ENCODE results near the gene CD160. TPM values are rescaled to one million over a fixed set of nuclear protein-coding genes. Genes with fewer than 3 reads are reported as not detected.

CD160 gene
- total RNA-seq, 2 donors from 2014 or later, result 0.29 TPM; not detected in 1

DNA sequence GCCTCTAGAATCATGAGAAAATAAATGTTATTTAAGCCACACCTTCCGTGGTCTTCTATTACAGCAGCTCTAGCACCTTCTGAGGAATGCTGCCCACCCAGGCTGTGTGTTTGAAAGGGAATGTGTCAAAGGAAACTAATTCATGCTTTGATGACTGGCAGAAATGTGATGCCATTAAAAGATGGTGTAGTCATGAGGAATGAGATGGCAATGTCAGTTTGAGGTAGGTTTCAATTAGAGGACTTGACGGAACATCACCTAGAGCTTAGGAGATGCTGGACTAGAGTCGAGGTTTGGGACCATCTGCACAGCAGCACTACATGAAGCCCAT, 22.7 kb upstream of the CD160 start:
- no peaks in the 10 kb centered on the region for H3K4me1 Mint-ChIP-seq (ENCODE audit: low read depth)
- no peak overlapping the region for H3K27ac Mint-ChIP-seq
- DNase-seq (no peak), ATAC-seq (replicated peaks in 1 of 2) (no peak)
- H3K4me3 Mint-ChIP-seq, result no peak overlapping the region
- H3K27me3 Mint-ChIP-seq (ENCODE audit: low read depth), result no peaks in the 10 kb centered on the region
- H3K36me3 Mint-ChIP-seq (ENCODE audit: insufficient read depth in 2 of 2), result no peaks in the 10 kb centered on the region
- no peaks in the 10 kb centered on the region for H3K9me3 Mint-ChIP-seq

DNA sequence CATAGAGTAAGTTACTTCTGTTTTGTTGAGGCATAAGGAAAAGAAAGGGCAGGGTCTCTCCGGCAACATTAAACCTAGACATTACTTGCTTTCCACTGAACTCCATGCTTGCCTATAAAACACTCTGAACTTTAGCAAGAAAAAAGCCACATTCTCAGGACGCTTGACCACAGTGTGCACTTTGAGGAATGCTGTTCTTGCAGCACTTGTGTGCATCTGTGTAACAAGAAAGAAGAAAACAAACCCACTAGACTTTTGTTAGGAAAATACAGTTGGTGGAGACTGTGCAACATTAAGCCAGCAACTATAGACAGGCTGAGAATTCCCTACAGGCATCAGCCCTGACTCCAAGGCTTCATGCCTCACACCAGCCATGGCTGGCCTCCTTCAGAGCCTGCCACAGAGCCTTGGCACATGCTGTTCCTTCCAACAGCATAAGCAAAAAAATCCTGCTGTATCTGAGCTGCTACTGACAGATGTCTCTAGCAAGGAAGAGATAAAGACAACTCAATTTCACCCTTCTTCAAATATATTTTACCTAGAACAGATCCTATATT, 17.9 kb upstream of the CD160 start:
- no peak for ATAC-seq (replicated peaks in 1 of 2)
- H3K36me3 Mint-ChIP-seq (ENCODE audit: insufficient read depth in 2 of 2), result no peaks in the 10 kb centered on the region
- no peaks in the 10 kb centered on the region for H3K27me3 Mint-ChIP-seq (ENCODE audit: low read depth)
- no peak overlapping the region for H3K27ac Mint-ChIP-seq
- no peaks in the 10 kb centered on the region for H3K4me1 Mint-ChIP-seq (ENCODE audit: low read depth)
- H3K4me3 Mint-ChIP-seq, result no peak overlapping the region
- no peaks in the 10 kb centered on the region for H3K9me3 Mint-ChIP-seq
- no peak for DNase-seq

DNA sequence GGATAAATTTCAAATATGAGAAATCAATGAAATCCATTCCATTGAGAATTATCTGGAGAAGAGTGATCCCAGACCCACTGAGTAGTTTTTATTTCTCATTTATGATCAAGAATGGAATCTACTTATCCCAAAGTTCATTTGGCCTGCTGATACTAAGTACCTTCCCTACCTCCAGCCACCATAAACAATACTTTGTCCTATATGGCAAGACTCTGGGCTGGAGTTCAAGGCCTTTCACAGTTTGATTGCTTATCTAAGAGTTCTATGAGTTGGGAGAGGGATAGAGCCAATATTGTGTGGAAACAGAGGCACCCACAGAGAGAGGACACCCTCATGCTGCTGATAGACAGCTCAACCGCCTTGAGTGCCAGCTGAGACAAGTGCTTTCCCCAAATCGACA, 17.2 kb upstream of the CD160 start:
- DNase-seq (no peak), ATAC-seq (replicated peaks in 1 of 2) (no peak)
- H3K27ac Mint-ChIP-seq, result no peak overlapping the region
- no peaks in the 10 kb centered on the region for H3K9me3 Mint-ChIP-seq
- no peaks in the 10 kb centered on the region for H3K27me3 Mint-ChIP-seq (ENCODE audit: low read depth)
- H3K4me3 Mint-ChIP-seq, result no peak overlapping the region
- H3K4me1 Mint-ChIP-seq (ENCODE audit: low read depth), result no peaks in the 10 kb centered on the region
- H3K36me3 Mint-ChIP-seq (ENCODE audit: insufficient read depth in 2 of 2), result no peaks in the 10 kb centered on the region

DNA sequence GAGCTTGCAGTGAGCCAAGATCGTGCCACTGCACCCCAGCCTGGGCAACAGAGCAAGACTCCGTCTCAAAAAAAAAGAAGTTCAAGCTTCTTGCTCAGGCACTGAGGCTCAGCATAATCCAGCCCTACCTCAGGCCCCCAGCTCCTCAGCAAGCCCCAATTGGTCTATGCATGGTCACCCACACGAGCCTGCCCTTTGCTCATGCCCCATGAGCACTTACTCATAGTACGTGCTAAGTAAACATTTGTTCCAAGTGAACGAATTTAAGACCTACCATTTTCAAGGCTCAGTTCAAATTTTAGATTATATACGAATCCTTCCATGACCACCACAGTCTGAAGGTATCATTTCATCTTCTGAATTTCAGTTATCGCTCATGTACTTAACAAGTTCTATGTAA, 16.5 kb upstream of the CD160 start:
- DNase-seq, result no peak
- no peak for ATAC-seq (replicated peaks in 1 of 2)
- Mint-ChIP-seq H3K4me3 (no peak overlapping the region), H3K9me3 (no peaks in the 10 kb centered on the region), H3K27me3 (ENCODE audit: low read depth) (no peaks in the 10 kb centered on the region), H3K4me1 (ENCODE audit: low read depth) (no peaks in the 10 kb centered on the region), H3K27ac (no peak overlapping the region), H3K36me3 (ENCODE audit: insufficient read depth in 2 of 2) (no peaks in the 10 kb centered on the region)

DNA sequence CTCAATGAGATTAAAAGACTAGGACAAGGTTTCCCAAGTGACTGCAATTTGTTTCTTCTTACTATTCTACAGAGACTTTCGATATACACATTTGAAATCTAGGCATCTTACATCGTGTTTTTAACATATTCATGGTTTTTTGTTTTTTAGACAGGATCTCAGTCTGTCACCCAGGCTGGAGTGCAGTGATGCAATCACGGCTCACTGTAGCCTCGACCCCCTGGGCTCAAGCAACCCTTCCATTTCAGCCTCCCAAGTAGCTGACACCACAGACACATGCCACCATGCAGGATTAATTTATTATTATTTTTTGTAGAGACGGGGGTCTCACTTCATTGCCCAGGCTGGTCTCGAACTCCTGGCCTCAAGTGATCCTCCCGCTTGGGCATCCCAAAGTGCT, 13.7 kb upstream of the CD160 start:
- Mint-ChIP-seq H3K4me1 (ENCODE audit: low read depth) (no peaks in the 10 kb centered on the region), H3K4me3 (no peak overlapping the region), H3K36me3 (ENCODE audit: insufficient read depth in 2 of 2) (no peaks in the 10 kb centered on the region), H3K9me3 (no peaks in the 10 kb centered on the region), H3K27me3 (ENCODE audit: low read depth) (no peaks in the 10 kb centered on the region), H3K27ac (no peak overlapping the region)
- DNase-seq (no peak), ATAC-seq (replicated peaks in 1 of 2) (no peak)

DNA sequence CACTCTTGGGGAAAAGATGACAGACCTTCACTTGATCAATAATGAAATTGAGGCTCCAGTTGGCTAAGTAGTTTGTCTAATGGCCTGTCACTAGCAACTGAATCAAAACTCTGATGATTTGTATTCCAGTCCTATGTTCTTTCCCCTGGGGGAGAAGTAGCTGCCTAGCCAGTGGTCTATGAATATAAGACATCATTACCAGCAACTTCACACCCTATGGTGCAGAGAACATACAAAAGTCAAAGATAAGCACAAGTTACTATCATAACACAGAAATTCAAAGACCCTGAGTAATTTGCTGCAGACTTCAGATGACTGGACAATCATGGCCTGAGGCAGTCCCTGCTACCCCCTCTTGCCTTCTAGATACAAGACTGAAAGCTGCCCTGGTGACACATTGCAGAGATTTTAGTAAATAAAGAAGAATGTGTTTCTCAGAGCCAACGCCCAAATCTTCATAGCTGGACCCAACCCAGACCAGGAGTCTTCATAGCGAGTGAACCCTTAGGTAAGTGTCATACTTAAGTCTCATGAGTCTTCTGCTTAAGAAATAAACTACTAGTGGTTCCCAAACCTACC, 13.1 kb upstream of the CD160 start:
- H3K27ac Mint-ChIP-seq, result no peak overlapping the region
- DNase-seq, result no peak
- H3K4me3 Mint-ChIP-seq, result no peak overlapping the region
- ATAC-seq (replicated peaks in 1 of 2), result no peak
- H3K36me3 Mint-ChIP-seq (ENCODE audit: insufficient read depth in 2 of 2), result no peaks in the 10 kb centered on the region
- H3K4me1 Mint-ChIP-seq (ENCODE audit: low read depth), result no peaks in the 10 kb centered on the region
- H3K9me3 Mint-ChIP-seq, result no peaks in the 10 kb centered on the region
- H3K27me3 Mint-ChIP-seq (ENCODE audit: low read depth), result no peaks in the 10 kb centered on the region

DNA sequence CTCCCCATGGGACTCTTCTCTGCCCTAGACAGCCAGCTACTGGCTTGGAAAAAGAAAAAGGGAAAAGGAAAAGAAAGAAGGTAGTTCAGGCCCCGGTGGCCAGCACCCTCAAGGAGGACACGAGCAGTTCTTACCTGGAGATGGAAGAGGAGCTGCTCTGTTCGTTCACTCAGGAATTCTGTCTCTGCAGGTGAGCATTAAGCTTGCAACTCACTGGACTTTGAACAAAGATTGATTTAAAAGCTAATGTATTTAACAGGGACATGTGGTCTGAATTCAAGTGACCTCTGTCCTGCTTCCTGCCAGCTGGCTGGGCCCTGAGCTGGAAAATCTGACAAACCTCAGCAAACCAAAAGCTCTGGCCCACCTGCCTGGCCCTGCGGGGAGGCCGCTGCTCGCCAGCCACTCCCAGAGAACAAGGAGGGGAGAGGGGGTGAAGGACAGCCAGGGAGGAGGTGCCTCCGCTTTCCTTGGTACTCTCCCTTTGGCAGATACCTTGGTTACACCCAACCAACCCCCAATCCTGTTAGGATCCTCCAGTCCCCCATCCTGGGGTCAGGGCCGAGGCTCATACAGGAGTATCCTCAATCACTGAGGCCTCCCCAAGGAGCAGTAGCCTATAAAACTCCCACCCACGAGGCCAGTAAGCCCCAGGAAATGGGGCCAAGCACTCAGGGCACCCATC, 12.0 kb upstream of the CD160 start, which contains the start of gene PDZK1:
Gene PDZK1 (minus strand): TSS at position 186 of the 685 bp plus-strand sequence. CDS start 19,347 bp downstream, outside the sequence.
- DNase-seq (no peak), ATAC-seq (replicated peaks in 1 of 2) (no peak)
- H3K27ac Mint-ChIP-seq, result no peak within 1 kb of the TSS
- H3K4me1 Mint-ChIP-seq (ENCODE audit: low read depth), result no peaks in the 10 kb centered on the region
- H3K4me3 Mint-ChIP-seq, result no peak within 1 kb of the TSS
- H3K36me3 Mint-ChIP-seq (ENCODE audit: insufficient read depth in 2 of 2), result no peaks in the 10 kb centered on the region
- H3K27me3 Mint-ChIP-seq (ENCODE audit: low read depth), result no peaks in the 10 kb centered on the region
- H3K9me3 Mint-ChIP-seq, result no peaks in the 10 kb centered on the region

DNA sequence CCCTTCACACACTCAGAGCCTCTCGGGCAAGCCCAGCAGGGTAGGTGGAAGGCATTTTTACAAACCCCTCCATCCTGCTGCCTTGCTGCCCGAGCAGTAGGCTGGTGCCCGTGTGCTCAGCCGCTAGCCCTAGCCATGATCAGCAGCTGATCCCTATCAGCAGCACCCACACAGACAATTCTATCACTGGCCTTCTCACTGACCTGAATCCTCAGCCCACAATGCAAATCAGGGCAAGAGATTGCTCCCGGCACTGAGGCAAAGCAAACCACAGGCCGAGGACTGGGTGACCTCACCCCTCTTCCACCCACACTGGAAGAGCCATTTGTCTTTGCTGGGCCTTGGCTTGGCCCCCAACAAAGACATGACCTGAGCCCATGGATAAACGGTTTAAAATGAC, 11.2 kb upstream of the CD160 start:
- Mint-ChIP-seq H3K9me3 (no peaks in the 10 kb centered on the region), H3K27me3 (ENCODE audit: low read depth) (no peaks in the 10 kb centered on the region), H3K27ac (no peak overlapping the region), H3K4me3 (no peak overlapping the region), H3K4me1 (ENCODE audit: low read depth) (no peaks in the 10 kb centered on the region), H3K36me3 (ENCODE audit: insufficient read depth in 2 of 2) (no peaks in the 10 kb centered on the region)
- DNase-seq, result no peak
- no peak for ATAC-seq (replicated peaks in 1 of 2)

DNA sequence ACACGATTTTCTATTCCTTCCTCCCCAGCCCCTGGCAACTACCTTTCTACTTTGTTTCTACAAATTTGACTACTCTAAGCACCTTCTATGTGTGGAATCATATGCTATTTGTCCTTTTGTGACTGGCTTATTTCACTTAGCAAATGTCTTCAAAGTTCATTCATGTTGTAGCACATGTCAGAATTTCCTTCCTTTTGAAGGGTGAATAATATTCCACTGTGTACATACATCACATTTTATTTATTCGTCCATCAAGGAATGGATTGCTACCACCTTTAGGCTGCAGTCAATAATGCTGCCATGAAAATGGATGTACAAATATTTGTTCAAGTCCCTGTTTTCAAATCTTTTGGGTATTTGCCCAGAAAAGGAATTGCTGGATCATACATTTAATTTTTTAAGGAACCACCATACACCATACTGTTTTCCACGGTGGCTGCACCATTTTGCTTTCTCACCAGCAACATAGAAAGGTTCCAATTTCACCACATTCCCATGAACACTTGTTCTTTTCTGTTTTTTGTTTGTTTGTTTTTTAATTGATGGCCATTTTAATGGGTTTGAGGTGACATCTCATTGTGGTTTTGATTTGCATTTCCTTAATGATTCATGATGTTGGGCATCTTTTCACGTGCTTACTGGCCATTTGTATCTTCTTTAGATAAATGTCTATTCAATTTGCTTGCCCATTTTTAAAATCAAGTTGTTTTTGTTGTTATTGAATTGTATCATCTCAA, 8.8 kb upstream of the CD160 start:
- Mint-ChIP-seq H3K27me3 (ENCODE audit: low read depth) (no peaks in the 10 kb centered on the region), H3K4me3 (no peak overlapping the region)
- no peak for DNase-seq

DNA sequence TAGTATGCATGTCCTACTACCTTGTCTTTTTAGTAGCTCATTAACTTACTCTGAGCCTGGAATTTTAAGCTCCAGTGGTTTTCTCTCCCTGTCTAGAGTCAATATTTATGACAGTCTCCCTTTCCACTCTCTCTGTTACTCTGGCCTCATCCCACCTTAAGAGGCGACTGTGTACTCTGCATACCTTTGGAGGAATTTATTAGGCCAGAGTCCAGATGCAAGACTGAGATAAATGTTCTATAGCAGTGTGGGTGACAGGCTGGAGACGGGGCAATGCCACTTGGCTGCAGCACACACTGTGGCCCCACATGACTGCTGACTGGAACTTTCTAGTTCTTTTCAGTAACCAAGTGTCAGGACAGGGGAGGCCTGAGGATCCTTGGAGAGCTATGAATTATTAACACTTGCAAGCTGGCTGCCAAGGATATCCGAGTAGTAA, 8.1 kb upstream of the CD160 start:
- no peaks in the 10 kb centered on the region for H3K4me1 Mint-ChIP-seq (ENCODE audit: low read depth)

More for the DNA sequence above, 8.8 kb upstream of the CD160 start:
- Mint-ChIP-seq H3K36me3 (ENCODE audit: insufficient read depth in 2 of 2) (no peaks in the 10 kb centered on the region), H3K27ac (no peak overlapping the region), H3K9me3 (no peaks in the 10 kb centered on the region), H3K4me1 (ENCODE audit: low read depth) (no peaks in the 10 kb centered on the region)
- no peak for ATAC-seq (replicated peaks in 1 of 2)

DNA sequence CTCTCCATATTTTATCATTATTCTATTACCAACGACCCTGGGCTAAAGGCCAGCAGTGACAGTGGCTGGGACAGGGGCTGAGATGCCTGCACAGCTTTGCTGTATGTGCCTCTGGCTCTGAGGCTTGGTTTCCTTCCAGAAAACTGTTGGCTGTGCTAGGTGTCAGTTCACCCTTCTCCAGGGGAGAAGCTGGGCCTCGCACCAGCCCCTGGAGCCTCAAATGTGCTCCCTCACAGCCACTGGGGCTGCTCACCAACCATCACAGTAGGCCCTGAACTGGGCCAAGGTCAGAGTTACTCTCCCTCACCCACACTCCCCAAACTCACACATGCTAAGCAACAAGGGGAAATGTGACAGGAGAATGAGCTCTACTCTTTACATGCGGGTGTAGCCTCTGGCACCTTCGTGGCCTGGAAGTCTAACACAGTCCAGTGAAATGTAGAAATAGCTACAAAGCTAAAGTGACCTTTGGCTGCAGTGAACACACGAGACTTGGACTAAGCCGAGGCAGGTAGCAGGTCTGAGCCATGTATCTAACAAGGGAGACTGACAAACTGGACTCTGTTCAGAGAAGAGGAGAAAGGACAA, 4.7 kb upstream of the CD160 start:
- Mint-ChIP-seq H3K9me3 (no peaks in the 10 kb centered on the region), H3K27me3 (ENCODE audit: low read depth) (peaks cover 4% of the 10 kb centered on the region), H3K36me3 (ENCODE audit: insufficient read depth in 2 of 2) (no peaks in the 10 kb centered on the region), H3K4me1 (ENCODE audit: low read depth) (peaks cover 8% of the 10 kb centered on the region), H3K4me3 (no peak overlapping the region), H3K27ac (no peak overlapping the region)
- DNase-seq (no peak), ATAC-seq (replicated peaks in 1 of 2) (no peak)

More for the DNA sequence above, 8.1 kb upstream of the CD160 start:
- DNase-seq (no peak), ATAC-seq (replicated peaks in 1 of 2) (no peak)
- no peaks in the 10 kb centered on the region for H3K36me3 Mint-ChIP-seq (ENCODE audit: insufficient read depth in 2 of 2)
- H3K27ac Mint-ChIP-seq, result no peak overlapping the region
- no peaks in the 10 kb centered on the region for H3K9me3 Mint-ChIP-seq
- H3K27me3 Mint-ChIP-seq (ENCODE audit: low read depth), result no peaks in the 10 kb centered on the region
- no peak overlapping the region for H3K4me3 Mint-ChIP-seq

DNA sequence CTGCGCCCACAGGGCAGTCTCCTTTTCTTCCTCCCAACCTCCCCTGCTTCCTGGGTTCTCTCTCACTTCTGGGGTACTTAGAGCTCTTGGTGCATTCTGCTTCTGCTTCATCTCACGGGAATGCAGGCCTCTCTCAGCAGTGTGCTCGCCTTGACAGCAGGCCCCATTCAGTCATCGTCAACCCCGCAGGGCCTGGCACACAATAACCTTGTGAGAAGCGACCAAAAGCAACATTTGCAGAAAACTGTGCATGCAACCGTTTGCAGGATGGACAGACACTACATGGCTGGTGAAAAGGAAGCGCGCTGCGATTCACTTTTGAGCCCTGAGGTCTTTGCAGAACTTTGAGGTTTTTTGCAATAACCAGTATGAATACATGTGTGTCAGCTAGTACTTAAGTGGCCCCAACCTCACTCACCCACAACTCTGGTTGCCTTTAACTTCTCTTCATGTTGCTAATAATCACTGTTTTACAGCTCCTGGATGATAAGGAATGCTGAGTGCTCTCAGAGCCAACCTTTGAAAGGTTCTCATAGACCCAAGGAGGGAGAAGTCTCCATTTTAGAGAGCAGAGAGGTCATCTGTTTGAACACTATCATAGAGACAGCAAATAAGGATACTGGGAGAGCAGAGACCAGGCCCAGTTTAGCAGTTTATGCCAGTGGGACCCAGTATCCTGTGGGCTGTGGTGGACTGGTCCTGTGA, 2.5 kb upstream of the CD160 start:
- Mint-ChIP-seq H3K27me3 (ENCODE audit: low read depth) (peaks cover 21% of the 10 kb centered on the region), H3K9me3 (no peaks in the 10 kb centered on the region), H3K36me3 (ENCODE audit: insufficient read depth in 2 of 2) (no peaks in the 10 kb centered on the region), H3K4me1 (ENCODE audit: low read depth) (peaks cover 28% of the 10 kb centered on the region), H3K4me3 (no peak overlapping the region), H3K27ac (no peak overlapping the region)
- no peak for DNase-seq
- no peak for ATAC-seq (replicated peaks in 1 of 2)

DNA sequence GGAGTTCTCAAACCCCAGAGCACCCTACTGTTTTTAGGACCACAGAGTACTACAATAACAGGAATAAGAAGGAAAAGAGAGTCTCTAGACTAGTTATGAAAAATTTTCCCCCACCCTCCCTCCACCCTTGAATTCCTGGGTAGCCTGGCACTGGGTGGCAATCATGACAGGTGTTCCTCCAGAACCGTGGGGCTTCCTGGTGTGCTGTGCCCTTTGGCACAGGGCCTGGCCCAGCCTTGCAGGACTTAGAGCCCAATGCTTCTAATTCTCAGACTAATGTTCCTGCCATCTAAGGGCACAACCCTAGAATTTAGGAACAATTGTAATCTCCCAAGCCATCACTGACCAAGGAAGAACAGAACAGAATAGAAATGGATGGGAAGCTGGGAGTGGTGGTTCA, 1.5 kb upstream of the CD160 start:
- Mint-ChIP-seq H3K4me1 (ENCODE audit: low read depth) (peaks cover 34% of the 10 kb centered on the region), H3K36me3 (ENCODE audit: insufficient read depth in 2 of 2) (no peaks in the 10 kb centered on the region), H3K27me3 (ENCODE audit: low read depth) (peaks cover 32% of the 10 kb centered on the region), H3K9me3 (no peaks in the 10 kb centered on the region), H3K4me3 (no peak overlapping the region), H3K27ac (no peak overlapping the region)
- DNase-seq, result no peak
- ATAC-seq (replicated peaks in 1 of 2), result no peak

All from activated T-cell treated with anti-CD3 and anti-CD28 coated beads, Interleukin-2, amount 50 U/mL, for 72 hours (primary cell).